Fibroblast of mammary gland (primary cell): ENCODE data around the gene LILRA1.
"Not testable (repeated sequence)": the region's sequence is repeated elsewhere in the genome, so short reads cannot be mapped to it uniquely, and the experiment has no call there.

ENCODE experiments used
- DNase-seq: peaks from one replicate; pipeline ENCODE4 v3.0.0-alpha.2; 2010; ENCODE audit warnings: low read depth
- H3K4me3 ChIP-seq: 2 replicates; pipeline ENCODE4 v1.5.1; 2011; ENCODE audit warnings: low read depth, mild to moderate bottlenecking, low read length, moderate library complexity; ENCODE audit not compliant: control insufficient read depth
- TF ChIP-seq, protein P1 (sequence below): conservative IDR thresholded peaks from 2 replicates; pipeline ENCODE4 v1.5.1; 2011; ENCODE audit warnings: low read depth, low read length, inconsistent platforms; ENCODE audit not compliant: control insufficient read depth, insufficient read depth

Gene LILRA1

DNA sequence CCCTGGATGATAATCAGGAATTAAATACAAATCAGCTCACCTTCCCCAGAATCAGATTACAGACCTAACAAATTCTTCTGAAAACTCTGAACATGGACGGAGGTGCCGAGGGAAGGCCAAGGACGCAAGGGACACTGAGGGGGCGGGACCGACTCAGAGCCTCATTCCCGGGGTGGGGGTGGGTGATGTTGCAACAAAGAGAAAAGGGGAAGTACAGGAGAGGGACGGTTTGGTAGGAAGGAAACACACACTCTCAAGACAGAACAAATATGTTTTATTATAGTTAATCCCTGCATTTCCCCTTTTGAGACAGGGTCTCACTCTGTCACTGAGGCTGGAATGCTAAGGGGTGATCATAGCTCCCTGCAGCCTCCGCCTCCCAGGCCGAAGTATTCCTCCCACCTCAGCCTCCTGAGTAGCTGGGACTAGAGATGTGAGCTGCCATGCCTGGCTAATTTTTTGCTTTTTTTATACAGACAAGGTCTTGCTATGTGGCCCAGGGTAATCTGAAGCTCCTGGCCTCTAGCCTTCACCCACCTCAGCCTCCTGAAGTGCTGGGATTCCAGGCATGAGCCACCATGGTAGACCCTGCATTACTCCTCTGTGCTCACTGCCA lies 20.6 kb upstream of the LILRA1 start:
- H3K4me3 ChIP-seq = no peak overlapping the region
- TF ChIP-seq, protein P1, sequence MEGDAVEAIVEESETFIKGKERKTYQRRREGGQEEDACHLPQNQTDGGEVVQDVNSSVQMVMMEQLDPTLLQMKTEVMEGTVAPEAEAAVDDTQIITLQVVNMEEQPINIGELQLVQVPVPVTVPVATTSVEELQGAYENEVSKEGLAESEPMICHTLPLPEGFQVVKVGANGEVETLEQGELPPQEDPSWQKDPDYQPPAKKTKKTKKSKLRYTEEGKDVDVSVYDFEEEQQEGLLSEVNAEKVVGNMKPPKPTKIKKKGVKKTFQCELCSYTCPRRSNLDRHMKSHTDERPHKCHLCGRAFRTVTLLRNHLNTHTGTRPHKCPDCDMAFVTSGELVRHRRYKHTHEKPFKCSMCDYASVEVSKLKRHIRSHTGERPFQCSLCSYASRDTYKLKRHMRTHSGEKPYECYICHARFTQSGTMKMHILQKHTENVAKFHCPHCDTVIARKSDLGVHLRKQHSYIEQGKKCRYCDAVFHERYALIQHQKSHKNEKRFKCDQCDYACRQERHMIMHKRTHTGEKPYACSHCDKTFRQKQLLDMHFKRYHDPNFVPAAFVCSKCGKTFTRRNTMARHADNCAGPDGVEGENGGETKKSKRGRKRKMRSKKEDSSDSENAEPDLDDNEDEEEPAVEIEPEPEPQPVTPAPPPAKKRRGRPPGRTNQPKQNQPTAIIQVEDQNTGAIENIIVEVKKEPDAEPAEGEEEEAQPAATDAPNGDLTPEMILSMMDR = no peak
- DNase-seq = no peak

DNA sequence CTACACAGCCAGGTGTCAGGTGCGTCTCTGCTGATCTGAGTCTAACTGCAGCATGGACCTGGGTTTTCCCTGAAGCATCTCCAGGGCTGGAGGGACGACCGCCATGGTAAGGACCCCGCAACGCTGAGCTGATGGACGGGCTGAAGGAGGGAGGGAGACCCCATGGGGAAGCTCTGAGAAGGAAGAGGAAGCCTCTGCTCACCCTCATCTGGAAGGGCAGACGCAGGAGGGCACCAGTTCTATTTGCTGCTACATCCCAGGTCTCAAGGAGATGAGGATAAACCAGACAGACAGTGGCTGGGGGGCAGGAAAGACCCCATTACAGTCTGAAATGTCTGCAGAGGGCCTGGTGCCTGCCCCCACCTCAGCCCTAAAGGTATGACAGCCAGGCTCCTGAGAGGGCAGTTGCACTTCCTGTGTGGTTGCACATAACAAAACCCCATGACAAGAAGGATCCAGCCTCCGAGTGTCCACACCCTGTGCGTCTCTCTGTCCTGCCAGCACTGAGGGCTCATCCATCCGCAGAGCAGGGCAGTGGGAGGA lies 20.0 kb upstream of the LILRA1 start, which contains the start of gene LILRA2:
Gene LILRA2, plus strand, starts transcription at position 461 of the 543 bp plus-strand sequence. CDS start 89 bp downstream, outside the sequence.
- TF ChIP-seq, protein P1 = no peak
- no peak within 1 kb of the TSS for H3K4me3 ChIP-seq

DNA sequence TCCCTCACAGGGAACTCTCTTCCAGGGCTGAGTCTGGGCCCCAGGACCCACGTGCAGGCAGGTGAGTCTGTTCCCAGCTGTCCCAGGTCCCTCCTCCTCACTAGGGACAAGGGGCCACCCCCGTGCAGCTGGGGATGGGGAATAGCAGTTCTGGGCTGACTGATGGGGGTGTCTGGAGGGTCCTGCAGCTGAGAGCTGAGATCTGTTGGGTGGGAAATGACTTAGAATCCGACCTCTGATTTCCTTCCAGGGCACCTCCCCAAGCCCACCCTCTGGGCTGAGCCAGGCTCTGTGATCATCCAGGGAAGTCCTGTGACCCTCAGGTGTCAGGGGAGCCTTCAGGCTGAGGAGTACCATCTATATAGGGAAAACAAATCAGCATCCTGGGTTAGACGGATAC lies 19.4 kb upstream of the LILRA1 start:
- H3K4me3 ChIP-seq = no peak overlapping the region
- no peak for DNase-seq
- TF ChIP-seq, protein P1 = no peak

More for the DNA sequence above, 20.0 kb upstream of the LILRA1 start, which contains the start of gene LILRA2:
- no peak for DNase-seq

DNA sequence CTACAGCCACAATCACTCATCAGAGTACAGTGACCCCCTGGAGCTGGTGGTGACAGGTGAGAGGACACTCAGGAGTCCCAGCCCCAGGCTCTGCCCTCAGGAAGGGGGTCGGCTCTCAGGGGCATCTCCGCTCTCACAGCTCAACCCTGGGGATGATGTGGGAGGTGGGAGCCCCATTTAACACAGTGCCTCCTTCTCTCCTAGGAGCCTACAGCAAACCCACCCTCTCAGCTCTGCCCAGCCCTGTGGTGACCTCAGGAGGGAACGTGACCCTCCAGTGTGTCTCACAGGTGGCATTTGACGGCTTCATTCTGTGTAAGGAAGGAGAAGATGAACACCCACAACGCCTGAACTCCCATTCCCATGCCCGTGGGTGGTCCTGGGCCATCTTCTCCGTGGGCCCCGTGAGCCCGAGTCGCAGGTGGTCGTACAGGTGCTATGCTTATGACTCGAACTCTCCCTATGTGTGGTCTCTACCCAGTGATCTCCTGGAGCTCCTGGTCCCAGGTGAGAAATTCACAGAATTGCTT lies 18.8 kb upstream of the LILRA1 start:
- TF ChIP-seq, protein P1 = no peak
- no peak for DNase-seq
- no peak overlapping the region for H3K4me3 ChIP-seq

DNA sequence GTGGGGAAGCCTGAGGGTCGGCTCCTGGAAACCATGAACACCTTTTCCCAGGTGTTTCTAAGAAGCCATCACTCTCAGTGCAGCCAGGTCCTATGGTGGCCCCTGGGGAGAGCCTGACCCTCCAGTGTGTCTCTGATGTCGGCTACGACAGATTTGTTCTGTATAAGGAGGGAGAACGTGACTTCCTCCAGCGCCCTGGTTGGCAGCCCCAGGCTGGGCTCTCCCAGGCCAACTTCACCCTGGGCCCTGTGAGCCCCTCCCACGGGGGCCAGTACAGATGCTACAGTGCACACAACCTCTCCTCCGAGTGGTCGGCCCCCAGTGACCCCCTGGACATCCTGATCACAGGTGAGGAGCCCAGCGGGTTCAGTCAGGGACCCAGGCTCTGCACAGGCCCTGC lies 18.2 kb upstream of the LILRA1 start:
- not testable (repeated sequence) for H3K4me3 ChIP-seq, DNase-seq

DNA sequence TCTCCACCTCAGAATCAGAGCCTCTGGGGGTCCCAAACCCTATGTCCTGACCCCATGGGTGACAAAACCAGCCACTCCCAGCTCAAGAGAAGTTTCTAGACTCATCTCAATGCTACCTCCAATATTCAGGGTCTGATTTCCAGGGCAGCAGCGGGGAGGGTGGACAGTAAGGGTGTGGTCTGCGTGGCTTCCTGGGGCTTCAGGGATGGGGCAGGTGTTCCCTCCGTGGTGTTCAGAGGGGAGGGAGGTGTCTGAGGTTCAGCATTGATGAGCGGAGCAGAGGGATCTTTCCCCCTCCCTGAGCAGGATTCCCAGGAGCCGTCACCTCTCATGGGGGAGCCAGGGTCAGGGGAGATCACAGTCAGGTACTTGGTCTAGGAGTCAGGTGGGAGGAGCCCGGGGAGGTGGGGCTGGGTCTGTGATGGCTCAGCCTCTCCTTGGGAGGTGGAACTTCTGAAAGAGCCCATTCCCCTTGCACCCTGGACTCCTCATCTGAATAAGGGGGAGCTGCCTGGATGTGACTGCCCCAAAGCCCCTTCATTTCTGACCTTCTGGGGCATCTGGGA lies 16.9 kb upstream of the LILRA1 start:
- H3K4me3 ChIP-seq = no peak overlapping the region
- TF ChIP-seq, protein P1 = no peak
- no peak for DNase-seq

DNA sequence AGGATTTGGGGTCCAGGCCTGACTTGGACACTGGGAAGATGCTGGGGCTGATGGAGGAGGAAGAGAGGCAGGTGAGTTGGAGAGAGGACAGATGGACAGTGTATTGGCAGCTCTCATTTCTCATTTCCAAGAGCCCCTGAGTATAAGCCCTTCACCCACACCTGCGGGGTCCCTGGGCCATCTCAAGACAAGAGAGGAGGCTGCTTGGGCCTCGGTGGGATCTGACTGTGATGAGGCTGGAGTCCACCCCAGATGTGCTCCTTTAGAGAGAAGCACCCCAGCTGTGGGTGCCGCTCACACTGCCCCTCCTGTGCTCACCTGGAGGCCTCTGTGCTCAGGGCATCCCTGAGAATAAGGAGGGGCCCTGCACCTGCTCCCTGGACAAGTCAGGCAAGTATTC lies 16.1 kb upstream of the LILRA1 start:
- H3K4me3 ChIP-seq = no peak overlapping the region
- TF ChIP-seq, protein P1 = no peak
- no peak for DNase-seq

DNA sequence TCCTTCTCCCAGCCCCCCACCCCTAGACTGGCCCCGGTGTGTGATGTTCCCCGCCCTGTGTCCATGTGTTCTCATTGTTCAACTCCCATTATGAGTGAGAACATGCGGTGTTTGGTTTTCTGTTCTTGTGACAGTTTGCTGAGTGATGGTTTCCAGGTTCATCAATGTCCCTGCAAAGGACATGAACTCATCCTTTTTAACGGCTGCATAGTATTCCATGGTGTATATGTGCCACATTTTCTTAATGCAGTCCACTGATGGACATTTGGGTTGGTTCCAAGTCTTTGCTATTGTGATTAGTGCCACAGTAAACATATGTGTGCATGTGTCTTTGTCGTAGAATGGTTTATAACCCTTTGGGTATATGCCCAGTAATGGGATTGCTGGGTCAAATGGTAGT lies 15.2 kb upstream of the LILRA1 start:
- H3K4me3 ChIP-seq, DNase-seq: not testable (repeated sequence)
